Brain microvascular endothelial cell (primary cell): ENCODE data around the gene SHISA4.
"Not testable (repeated sequence)": the region's sequence is repeated elsewhere in the genome, so short reads cannot be mapped to it uniquely, and the experiment has no call there.

Experiments
- DNase-seq: peaks from one replicate; pipeline ENCODE4 v3.0.0-alpha.2; 2020
- H3K27ac ChIP-seq: fragments of 250-450 bp; sonication (Bioruptor Pico); 2 replicates; pipeline ENCODE4 v1.5.1; 2020; ENCODE audit warnings: mild to moderate bottlenecking, moderate library complexity
- H3K27me3 ChIP-seq: fragments of 250-450 bp; sonication (Bioruptor Pico); replicated peaks from 2 replicates; pipeline ENCODE4 v1.5.1; 2020; ENCODE audit warnings: mild to moderate bottlenecking
- H3K36me3 ChIP-seq: fragments of 250-450 bp; sonication (Bioruptor Pico); replicated peaks from 2 replicates; pipeline ENCODE4 v1.5.1; 2020; ENCODE audit warnings: mild to moderate bottlenecking
- H3K4me3 ChIP-seq: 2 replicates; pipeline ENCODE4 v1.5.1; 2011; ENCODE audit warnings: low read depth, mild to moderate bottlenecking, control low read depth, low read length, moderate library complexity
- CTCF ChIP-seq: IDR thresholded peaks from 2 replicates; pipeline ENCODE4 v1.5.1; 2011; ENCODE audit warnings: low read depth, mild to moderate bottlenecking, moderate library complexity, low read length, control low read depth, inconsistent platforms; ENCODE audit errors: missing control alignments
- in situ Hi-C: cut with HindIII; loops from 2 replicates; pipeline ENCODE4 v1.10.0; 2017; ENCODE audit warnings: low sequenced_read_pairs, low pct_ligation_motif_present

SHISA4 gene, protein sequence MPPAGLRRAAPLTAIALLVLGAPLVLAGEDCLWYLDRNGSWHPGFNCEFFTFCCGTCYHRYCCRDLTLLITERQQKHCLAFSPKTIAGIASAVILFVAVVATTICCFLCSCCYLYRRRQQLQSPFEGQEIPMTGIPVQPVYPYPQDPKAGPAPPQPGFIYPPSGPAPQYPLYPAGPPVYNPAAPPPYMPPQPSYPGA

DNA sequence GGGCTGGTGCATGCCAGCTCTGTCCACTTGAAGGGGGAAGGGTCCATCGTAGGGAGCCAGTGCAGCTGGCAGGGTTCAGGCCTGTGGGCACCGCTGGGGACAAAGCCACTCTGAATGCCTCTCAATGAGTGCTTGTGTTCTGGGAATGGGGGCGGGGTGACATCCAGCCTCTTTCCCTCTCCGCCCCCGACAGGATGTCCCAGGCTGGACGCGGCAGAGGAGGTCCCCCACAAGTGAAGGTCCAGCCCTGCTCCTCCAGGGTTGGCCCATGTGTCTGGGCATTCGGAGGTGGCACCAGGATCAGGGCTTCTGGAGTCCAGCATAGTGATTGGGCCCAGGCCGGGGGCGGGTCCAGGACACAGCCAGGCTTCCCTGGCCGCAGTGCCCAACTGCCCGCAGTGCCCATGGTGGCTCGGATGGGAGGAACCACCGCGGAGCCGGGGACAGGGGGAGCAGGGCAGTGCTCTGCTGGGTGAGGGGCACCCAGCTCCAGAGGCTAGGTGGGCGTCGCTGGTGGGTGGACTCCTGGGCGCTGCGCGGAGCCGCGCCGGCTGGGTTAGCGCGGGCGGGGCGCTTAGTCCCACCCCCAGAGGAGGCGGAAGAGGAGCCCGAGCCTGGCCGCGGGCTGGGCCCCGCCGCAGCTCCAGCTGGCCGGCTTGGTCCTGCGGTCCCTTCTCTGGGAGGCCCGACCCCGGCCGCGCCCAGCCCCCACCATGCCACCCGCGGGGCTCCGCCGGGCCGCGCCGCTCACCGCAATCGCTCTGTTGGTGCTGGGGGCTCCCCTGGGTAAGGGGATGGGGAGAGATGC lies at the start of gene SHISA4:
TSS of gene SHISA4 (plus strand) at position 617 of the 808 bp plus-strand sequence. CDS start at position 714, 97 bp downstream.
- no peak for TF ChIP-seq CTCF
- Histone ChIP-seq H3K27ac (no peak within 1 kb of the TSS), H3K4me3 (peak within 1 kb of the TSS; percentile 74), H3K36me3 (no peaks in the 10 kb centered on the region), H3K27me3 (no peaks in the 10 kb centered on the region)
- in situ Hi-C loops: no loop called here
- no peak for DNase-seq

DNA sequence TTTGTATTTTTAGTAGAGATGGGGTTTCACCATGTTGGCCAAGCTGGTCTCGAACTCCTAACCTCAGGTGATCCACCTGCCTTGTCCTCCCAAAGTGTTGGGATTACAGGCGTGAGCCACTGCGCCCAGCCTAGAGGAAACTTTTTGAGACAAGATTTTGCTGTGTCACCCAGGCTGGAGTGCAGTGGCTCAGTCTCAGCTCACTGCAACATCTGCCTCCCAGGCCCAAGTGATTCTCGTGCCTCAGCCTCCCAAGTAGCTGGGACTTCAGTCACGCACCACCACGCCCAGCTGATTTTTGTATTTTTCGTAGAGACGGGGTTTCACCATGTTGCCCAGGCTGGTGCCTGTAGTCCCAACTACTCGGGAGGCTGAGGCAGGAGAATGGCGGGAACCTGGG lies 49.6 kb upstream of the SHISA4 start:
- H3K36me3 ChIP-seq, H3K27ac ChIP-seq, in situ Hi-C loops, DNase-seq, H3K27me3 ChIP-seq, H3K4me3 ChIP-seq: not testable (repeated sequence)

- no peak for DNase-seq
- in situ Hi-C loops: no loop called here
- Histone ChIP-seq H3K27me3 (no peaks in the 10 kb centered on the region), H3K4me3 (no peak overlapping the region), H3K27ac (no peak overlapping the region), H3K36me3 (no peaks in the 10 kb centered on the region)
- no peak for TF ChIP-seq CTCF
Measured at GRCh38 chr1:201840055-201840454, 48.6 kb upstream of the SHISA4 start.

DNA sequence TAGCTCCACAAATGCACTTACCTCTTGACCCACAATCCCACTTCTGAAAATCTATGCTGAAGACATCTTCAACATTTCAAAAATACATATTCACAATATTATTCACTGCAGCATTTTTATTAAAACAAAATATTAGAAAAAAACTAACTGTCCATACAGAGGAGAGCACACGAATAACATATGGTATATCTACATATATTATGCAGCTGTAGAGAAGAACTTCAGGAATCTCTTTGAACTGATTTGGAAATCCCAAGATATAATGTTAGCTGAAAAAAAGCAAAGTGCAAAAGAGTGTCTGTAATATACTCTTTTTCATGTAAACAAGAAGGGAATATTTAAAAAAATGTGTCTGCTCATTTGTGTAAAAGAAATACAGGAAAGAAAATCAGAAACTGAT lies 48.2 kb upstream of the SHISA4 start:
- Histone ChIP-seq H3K27ac (no peak overlapping the region), H3K4me3 (no peak overlapping the region), H3K36me3 (no peaks in the 10 kb centered on the region), H3K27me3 (no peaks in the 10 kb centered on the region)
- in situ Hi-C loops: no loop called here
- no peak for DNase-seq
- no peak for TF ChIP-seq CTCF

- no peaks in the 10 kb centered on the region for H3K27me3 ChIP-seq
- no peak overlapping the region for H3K4me3 ChIP-seq
- no peak overlapping the region for H3K27ac ChIP-seq
- H3K36me3 ChIP-seq: no peaks in the 10 kb centered on the region
- in situ Hi-C loops: no loop called here
- no peak for DNase-seq
- TF ChIP-seq CTCF: no peak
Measured at GRCh38 chr1:201841265-201841912, 47.3 kb upstream of the SHISA4 start.

DNA sequence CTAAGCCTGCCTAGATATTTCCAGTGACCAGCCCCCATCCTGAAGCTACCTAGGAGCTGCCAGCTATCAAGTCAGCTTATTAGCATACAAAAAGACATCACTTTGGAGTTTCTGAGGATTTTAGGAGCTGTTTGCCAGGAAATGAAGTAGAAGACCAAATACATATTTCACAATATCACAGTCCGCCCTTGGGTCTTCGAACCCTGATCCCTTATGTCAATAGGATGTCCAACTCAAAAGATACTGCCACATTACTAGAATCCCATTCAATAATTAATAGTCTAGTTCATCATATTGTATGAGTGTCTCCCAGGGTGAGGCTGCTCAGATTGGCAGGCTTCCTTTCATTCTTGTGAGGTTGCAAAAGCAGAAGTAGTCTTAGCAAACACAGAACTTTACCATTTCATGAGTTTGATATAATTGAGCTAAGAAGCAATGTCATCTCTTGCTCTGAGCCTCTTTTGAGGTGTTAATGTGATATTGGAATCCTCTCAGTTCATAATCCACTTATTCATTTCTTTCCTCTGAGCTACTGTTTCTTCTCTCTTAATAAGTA lies 46.1 kb upstream of the SHISA4 start:
- DNase-seq: no peak
- no peak overlapping the region for H3K27ac ChIP-seq
- no peak for TF ChIP-seq CTCF
- H3K36me3 ChIP-seq: no peaks in the 10 kb centered on the region
- H3K4me3 ChIP-seq: no peak overlapping the region
- H3K27me3 ChIP-seq: no peaks in the 10 kb centered on the region
- in situ Hi-C loops: no loop called here
